ENCODE measurements around the gene OXSM.

Gene OXSM

GRCh38 chr3:25831578-25831977, 41.7 kb downstream of the OXSM start:
- TF ChIP-seq CTCF (IDR thresholded peaks at IDR 0.05; ENCODE audit: low read depth, low read length, missing control alignments) = peak; percentile 61
- DNase-seq = peak; percentile 38
- H3K4me3 ChIP-seq (ENCODE audit: low read depth, low read length) = no peak overlapping the region
- H3K27me3 ChIP-seq (replicated peaks) = no peaks in the 10 kb centered on the region
- in situ Hi-C loops (cut with HindIII; ENCODE audit: low pct_ligation_motif_present, low sequenced_read_pairs) = no loop called here
- H3K36me3 ChIP-seq (replicated peaks) = no peaks in the 10 kb centered on the region
- H3K27ac ChIP-seq = no peak overlapping the region

GRCh38 chr3:25834346-25834745, 44.5 kb downstream of the OXSM start:
- no peak for DNase-seq
- Histone ChIP-seq H3K36me3 (replicated peaks) (no peaks in the 10 kb centered on the region), H3K4me3 (ENCODE audit: low read depth, low read length) (no peak overlapping the region), H3K27me3 (replicated peaks) (no peaks in the 10 kb centered on the region), H3K27ac (no peak overlapping the region)
- no peak for TF ChIP-seq CTCF (IDR thresholded peaks at IDR 0.05; ENCODE audit: low read depth, low read length, missing control alignments)
- in situ Hi-C loops (cut with HindIII; ENCODE audit: low pct_ligation_motif_present, low sequenced_read_pairs) = no loop called here

- no peak overlapping the region for H3K4me3 ChIP-seq (ENCODE audit: low read depth, low read length)
- TF ChIP-seq CTCF (IDR thresholded peaks at IDR 0.05; ENCODE audit: low read depth, low read length, missing control alignments) = no peak
- in situ Hi-C loops (cut with HindIII; ENCODE audit: low pct_ligation_motif_present, low sequenced_read_pairs) = no loop called here
- no peaks in the 10 kb centered on the region for H3K27me3 ChIP-seq (replicated peaks)
- H3K27ac ChIP-seq = no peak overlapping the region
- no peaks in the 10 kb centered on the region for H3K36me3 ChIP-seq (replicated peaks)
- DNase-seq = no peak
These were observed 46.7 kb downstream of the OXSM start for GRCh38 chr3:25836579-25836978.

- H3K36me3 ChIP-seq (replicated peaks) = no peaks in the 10 kb centered on the region
- H3K4me3 ChIP-seq (ENCODE audit: low read depth, low read length) = no peak overlapping the region
- no peak for DNase-seq
- no peaks in the 10 kb centered on the region for H3K27me3 ChIP-seq (replicated peaks)
- in situ Hi-C loops (cut with HindIII; ENCODE audit: low pct_ligation_motif_present, low sequenced_read_pairs) = no loop called here
- no peak for TF ChIP-seq CTCF (IDR thresholded peaks at IDR 0.05; ENCODE audit: low read depth, low read length, missing control alignments)
- no peak overlapping the region for H3K27ac ChIP-seq
These were observed 47.1 kb downstream of the OXSM start for GRCh38 chr3:25837038-25837437.

GRCh38 chr3:25840099-25840498, 50.2 kb downstream of the OXSM start:
- H3K27me3 ChIP-seq (replicated peaks) = no peaks in the 10 kb centered on the region
- no peak overlapping the region for H3K4me3 ChIP-seq (ENCODE audit: low read depth, low read length)
- in situ Hi-C loops (cut with HindIII; ENCODE audit: low pct_ligation_motif_present, low sequenced_read_pairs) = no loop called here
- no peak for DNase-seq
- no peak overlapping the region for H3K27ac ChIP-seq
- H3K36me3 ChIP-seq (replicated peaks) = no peaks in the 10 kb centered on the region
- no peak for TF ChIP-seq CTCF (IDR thresholded peaks at IDR 0.05; ENCODE audit: low read depth, low read length, missing control alignments)

- in situ Hi-C loops (cut with HindIII; ENCODE audit: low pct_ligation_motif_present, low sequenced_read_pairs) = no loop called here
- no peak for TF ChIP-seq CTCF (IDR thresholded peaks at IDR 0.05; ENCODE audit: low read depth, low read length, missing control alignments)
- Histone ChIP-seq H3K27ac (no peak overlapping the region), H3K36me3 (replicated peaks) (no peaks in the 10 kb centered on the region), H3K27me3 (replicated peaks) (no peaks in the 10 kb centered on the region), H3K4me3 (ENCODE audit: low read depth, low read length) (no peak overlapping the region)
- no peak for DNase-seq
These were observed 53.4 kb downstream of the OXSM start for GRCh38 chr3:25843332-25843731.

All from brain microvascular endothelial cell (primary cell).